Erythroblast (primary cell): Measurements from ENCODE around the gene ADAP1.

ENCODE experiments used
- GATA1 ChIP-seq: IDR thresholded peaks from 2 replicates; pipeline ENCODE4 v1.6.1; 2011; ENCODE audit warnings: low read depth, mild to moderate bottlenecking, control low read depth, low read length, moderate library complexity
- POLR2A ChIP-seq: IDR thresholded peaks from 2 replicates; pipeline ENCODE4 v1.6.1; 2011; ENCODE audit warnings: mild to moderate bottlenecking, low read length

DNA sequence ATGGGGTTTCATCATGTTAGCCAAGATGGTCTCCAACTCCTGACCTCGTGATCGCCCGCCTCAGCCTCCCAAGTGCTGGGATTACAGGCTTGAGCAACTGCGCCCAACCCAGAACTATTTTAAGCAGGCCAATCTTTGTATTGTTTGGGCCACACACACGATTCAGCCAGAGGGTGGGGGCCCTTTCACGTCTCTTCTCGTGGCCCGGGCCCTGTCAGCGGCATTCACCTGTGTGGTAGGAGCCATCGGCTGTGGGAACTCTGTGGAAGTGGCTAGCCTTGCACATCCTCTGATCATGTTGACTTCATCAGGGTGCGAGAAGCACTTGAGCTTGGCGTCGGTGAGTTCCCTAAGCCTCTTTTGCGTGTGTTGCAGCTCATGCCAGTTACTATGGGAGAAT lies 105.3 kb downstream of the ADAP1 start:
- no peak for TF ChIP-seq POLR2A
- no peak for TF ChIP-seq GATA1
